ENCODE measurements around the gene TUBGCP3.
A peak's percentile ranks its signal among the peaks of the same experiment; 100 is the strongest.

Gene TUBGCP3

DNA sequence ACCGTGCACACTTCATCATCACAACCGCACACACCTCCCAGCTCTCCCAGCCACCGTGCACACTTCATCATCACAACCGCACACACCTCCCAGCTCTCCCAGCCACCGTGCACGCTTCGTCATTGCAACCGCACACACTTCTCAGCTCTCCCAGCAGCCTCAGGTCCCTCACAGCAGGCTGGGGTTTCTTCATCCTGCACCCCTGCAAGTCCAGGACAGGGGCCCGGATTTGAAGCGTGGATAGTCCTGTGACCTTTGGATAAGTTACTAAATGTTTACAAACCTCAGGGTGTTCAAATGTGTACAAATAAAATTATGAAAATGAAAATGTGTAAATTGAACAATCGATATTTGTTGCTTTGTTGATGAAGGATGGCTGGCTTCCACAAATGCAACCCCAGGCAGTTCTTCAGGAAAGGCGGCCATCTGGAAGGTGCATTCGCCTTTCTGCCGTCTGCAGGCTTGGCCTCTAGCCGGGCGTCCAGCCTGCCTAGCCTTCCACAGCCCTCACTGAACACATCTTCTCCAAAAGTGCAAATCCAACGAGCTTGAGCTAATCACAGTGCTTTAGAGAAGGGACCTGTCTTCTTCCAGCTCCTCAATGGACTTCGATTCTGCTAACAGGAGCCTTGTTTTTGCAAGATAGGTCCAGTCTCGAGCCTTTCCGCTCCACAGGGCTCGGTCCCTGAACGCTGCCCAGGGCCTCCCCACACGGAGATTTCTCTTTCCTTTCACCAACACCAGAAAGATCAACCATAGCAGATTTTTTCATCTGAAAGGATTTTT is 137.6 kb downstream of the TUBGCP3 start:
- no peak for DNase-seq

DNA sequence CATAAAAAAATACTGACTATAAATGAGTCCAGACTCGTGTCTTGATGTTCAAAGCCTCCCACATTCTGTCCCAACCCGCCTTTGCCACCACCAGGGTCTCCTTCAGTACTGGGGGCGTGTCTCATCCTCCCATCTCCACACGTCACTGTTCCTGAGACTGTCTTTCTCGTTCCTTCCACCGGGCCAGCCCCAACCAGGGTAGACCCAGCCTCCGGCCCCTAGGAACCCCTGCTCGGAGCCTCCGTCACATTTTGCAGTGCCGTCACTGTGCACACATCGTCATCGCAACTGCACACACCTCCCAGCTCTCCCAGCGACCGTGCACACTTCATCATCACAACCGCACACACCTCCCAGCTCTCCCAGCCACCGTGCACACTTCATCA is 138.4 kb downstream of the TUBGCP3 start:
- DNase-seq: no peak

DNA sequence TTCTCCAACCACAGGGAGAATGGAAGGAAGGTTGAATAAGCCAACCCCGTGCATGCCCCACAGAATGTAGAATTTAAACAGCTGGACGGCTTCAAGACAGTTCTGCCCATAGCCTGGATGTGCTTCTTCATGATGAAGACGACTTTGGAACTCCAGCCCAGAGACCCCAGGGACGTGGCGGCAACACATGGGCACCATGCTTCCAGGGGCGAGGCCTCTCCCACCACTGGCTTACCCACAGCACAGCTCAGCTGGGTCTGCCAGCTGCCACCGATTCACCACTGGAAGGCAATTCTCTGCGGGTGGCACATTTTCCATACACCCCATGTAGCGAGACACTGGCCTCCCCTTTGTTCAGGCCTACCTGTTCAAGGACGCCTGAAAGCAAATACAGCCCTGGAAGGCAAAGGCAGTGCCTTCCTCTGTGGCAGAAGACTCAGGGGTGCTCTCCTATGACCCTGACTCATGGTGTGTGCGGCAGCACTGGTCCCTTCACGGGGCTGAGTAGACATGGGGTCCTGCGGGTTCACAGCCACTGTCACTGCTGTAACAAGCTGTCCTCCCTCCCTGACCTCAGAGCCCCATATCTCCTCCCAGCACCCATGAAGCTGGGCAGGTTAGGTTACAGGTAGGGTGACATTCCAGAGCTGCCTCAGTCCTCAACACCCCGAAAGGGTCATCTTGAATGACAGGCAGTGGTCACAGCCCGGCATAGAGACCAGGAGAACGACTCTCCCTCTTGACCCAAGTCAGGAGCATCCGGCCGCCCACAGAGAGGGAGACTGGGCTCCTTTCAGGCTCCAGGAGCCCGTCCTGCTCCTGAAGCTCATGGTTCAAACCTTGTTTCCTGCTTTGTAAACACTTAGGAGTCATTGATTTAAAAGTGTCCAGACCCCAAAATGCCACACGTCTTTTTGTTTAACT is 139.1 kb downstream of the TUBGCP3 start:
- no peak for DNase-seq

DNA sequence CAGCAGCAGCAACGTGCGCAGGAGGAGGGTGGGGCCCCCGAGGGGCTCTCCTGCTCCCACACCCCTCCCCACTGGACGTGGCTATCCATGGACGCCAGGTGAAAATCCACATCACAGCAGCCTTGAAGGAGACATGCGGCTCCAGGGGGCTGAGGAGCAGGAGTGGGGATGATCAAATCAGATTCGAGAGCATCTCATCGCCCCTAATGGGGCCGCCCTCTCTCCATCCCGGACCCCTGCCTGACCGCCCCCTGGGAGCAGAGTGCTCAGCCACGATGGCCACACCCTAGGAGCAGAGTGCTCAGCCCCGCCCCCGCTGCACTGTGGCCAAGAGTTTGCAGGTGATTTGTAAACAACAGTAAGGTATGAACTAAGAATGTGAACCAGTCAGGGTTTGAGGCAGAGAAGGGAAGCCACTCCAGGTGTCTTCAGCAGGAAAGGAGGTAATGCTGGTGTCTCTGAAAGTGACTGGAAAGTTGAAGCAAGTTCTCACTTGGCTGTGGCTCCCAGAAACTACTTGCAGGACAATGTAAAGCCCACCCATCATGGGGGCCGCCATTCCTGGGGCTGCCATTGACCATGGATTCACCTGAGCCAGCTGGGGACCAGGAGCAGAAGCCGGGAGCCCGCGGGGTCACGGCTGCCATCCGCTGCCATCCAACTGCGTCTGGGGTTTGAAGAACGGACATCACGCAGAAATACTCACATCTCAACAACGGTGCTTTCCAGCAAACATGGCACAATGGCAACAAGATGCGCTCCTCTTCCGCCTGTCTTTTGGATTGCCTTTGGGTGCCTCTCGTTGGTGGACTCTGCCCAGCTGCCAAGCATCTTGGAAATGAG is 140.0 kb downstream of the TUBGCP3 start:
- DNase-seq: no peak

DNA sequence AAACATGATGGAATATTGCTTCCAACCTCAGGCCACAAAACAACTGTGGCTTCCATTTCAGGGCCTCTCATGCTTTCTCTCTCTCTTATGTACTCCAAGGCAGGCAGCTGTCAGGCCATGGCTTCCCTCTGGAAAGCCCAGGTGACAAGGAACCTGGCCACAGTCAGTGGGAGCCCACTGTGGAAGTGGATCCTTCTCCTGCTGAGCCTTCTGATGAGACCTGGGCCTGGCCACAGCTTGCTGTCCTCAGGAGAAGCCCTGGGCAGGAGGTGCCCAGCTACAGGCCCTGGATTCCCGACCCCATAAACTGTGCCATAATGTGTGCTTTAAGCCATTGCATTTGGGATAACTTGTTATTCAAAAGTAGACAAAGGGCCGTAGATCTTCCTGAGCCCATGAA is 140.6 kb downstream of the TUBGCP3 start:
- DNase-seq: no peak

DNA sequence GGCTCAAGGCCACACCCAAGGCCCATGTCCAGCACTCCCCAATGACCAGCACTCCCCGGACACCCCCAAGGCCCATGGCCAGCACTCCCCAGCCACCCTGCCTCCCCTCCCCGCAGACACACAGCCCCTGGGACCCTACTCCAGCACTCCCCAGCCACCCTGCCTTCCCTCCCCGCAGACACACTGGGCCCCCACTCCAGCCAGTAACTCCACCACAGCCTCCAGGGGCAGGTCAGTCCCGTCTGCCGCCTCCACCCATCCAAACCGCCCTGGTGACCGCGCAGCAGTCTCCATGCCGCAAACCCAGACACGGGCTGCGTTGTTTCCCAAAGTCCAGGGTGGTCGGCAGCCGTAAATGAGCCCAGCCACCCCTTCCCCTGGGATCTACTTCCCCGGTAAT is 141.1 kb downstream of the TUBGCP3 start:
- no peak for DNase-seq

DNA sequence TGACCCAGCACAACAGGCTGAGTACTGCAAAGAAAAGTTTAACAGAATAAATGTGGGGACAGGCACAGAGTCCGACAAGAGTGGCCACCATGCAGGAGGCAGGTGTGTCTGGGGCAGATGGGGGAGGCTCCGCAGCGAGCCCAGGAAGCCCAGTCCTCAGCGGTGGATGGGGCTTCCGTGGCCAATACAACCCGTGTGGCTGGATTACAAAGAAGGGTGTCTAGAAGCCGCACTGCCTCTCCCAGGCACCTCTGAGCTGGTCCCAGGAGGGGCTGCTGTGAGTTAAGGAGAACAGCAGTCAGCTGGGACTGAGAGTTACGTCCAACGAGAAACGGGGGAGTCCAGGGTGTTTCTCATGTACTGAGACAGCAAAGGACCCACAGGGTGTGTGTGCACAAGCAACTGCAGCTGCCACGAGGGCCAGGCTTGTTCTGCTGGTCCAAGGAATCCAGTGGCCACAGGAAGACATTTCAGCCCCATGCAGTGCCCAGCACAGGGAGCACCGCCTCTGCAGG is 141.5 kb downstream of the TUBGCP3 start:
- no peak for DNase-seq

DNA sequence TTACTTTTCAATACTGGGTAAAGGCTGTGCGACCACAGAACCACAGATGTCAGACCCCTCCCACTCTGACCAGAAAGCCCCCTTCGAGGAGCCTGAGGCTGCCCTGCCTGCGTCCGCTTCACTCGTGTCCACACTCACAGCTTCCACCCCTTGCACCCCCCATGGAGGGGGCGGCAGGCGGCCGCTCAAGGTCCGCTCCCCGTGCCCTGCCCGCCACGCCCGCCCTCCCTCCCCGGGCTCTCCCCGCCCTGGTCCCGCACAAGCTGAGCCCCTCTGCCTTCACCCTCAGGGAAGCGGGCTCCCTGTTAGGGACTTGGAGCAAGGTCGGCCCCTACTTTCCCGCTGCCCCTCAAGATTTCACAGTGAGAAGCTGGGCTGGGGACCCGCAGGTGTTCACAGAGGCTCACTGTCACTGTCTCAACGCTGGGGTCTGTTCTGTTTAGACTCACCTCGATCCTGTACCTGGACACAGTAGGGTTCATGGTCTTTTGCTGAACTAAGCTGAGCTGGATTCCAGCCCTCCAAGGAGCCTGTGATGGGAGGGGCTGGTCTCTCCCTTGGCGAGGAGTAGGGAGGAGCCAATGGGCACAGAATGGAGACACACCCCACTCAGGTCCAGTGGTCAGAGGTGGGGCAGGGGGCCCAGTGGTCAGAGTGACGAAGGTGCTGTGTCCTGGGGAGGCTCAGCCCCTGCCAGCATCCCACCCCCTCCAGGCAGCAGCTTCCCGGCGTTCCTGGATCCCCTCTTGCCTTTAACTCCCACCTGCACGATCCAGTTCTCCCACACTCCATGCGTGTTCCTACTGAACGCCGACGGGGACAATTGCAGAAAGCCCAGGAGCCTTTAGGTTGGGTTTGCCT is 142.3 kb downstream of the TUBGCP3 start:
- DNase-seq: no peak

DNA sequence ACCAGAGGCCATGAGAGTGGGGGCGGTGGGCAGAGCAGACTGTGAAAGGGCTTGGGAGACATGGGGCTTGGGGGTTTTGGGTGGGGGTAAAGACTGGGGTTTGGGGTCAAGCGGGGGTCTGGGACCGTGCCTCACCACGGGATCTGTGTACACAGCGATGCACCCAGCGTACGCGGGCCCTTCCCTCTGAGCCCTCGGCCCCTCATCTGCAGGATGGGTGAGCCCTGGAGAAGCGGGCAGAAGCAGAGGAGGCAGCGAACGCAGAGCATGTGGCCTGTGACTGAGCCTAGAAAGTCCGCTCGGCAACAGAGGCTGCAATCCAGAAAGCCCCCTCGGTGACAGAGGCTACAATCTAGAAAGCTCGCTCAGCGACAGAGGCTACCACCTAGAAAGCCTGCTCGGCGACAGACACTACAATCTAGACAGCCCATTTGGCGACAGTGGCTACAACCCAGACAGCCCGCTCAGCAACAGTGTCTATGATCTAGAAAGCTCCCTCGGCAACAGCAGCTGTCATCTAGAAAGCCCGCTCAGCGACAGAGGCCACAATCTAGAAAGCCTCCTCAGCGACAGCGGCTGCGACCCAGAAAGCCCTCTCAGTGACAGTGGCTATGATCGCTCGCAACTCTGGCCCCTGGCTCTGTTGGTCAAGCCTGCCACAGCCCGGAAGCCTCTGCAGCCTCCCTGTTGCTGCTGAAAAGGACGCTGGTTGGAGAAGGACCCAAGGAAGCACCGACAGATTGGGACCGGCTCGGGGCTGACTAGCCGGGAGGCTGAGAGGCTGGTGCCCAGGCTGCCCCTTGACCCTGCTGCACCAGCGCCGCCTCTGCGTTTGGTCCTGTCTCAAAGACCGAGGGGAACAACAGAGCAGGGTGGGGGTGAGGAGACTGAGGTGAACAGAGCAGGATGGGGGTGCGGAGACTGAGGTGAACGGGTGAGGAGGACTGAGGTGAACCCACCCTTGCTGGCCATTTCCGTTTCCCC is 143.2 kb downstream of the TUBGCP3 start:
- DNase-seq: no peak

DNA sequence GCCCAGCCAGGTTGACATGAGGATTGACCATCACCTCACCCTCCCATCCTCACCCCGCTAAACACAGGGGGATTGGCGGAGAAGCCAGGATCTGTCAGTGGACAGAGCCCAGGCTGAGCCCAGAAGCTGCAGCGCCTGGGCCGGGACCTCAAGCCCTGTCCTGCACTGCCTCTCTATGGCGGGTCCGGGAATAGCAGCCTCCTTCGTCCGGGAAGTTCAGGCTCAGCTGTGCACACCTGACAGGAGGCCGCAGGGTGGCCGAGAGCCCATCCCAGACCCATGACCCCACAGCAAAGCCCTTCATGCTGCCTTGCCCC is 144.0 kb downstream of the TUBGCP3 start:
- DNase-seq: peak; percentile 13 to 51

DNA sequence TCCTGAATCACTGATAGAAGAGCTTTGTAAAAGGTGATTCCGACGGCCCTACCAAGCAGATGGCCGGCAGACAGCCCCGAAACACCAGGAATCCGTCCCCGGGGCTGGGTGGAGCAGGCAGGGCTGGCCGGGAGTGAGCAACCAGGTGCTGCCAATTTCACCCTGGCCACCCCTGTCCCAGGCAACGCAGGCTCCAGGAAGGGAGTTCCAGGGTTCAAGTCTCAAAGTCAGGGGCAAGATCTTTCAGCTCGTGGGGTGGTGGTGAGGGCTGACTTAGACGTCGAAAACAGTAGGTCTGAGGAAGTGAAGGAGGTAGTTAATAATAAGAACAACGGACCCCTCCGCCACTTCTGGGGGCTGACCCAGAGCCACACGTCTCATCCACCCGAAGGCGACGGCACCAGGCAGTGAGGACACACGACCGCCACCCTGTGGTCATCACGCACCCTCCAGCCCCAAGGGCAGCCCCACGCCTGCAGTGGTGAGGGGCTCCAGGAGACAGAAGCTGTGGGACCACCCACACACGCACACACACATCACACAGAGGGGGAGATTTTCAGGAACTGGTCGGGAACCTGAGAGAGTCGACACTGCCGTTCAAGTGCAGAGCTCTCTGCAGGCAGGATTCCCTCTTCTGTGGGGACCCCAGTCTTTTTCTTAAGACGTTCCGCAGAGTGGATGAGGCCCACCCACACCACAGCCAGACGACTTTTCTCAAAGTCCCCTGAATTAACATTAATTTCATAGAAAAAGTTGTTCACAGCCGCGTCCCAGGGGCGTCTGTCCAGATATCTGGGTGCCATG is 144.6 kb downstream of the TUBGCP3 start:
- no peak for DNase-seq

DNA sequence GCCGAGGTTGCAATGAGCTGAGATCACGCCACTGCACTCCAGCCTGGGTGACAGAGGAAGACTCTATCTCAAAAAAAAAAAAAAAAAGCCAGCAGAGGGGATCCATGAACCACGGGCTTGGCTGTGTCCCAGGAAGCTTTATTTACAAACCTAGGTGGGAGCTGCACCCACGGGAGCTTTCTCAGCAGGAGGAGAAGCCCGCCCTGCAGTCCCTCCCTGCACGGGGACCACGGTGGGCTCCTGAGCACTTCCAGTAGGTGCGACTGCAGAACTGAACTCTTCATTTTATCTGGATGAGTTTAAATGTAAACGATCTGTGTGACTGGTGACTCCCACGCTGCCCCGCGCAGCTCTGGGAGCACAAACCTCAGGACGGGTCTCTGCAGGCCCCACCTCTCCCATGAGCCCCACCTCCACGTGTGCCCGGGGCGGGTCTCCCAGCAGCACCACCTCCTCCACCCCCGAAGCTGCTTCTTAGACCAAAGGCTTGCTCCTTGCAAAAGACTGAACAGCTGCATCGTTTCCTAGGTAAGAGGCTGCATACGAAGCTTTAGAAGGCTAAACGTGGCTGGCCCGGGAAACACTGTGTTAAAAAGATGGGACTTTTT is 145.4 kb downstream of the TUBGCP3 start:
- DNase-seq: no peak

DNA sequence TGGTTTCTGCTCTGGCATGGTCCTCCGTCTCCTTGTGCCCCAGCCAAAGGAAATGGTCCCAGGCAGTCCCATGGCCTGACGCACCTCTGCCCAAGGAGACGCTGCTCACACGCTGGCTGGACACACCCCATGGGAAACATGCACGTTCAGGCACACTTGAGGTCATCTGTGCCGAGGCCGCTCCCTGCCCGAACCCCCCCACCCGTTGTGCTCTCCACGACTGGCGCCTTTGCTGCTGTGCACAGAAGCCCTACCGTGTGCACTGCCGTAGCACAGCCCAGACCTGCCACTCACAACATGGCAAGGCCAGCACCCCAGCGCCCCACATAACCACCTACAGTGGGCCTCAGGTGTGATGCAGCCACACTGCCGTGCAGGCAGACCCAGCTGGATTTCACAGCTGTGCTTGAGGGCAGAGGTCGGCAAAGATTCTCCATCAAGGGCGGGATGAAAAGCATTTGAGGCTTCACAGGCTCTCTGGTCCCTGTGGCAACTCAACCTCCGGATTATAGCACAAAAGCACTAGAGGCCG is 146.1 kb downstream of the TUBGCP3 start:
- no peak for DNase-seq

DNA sequence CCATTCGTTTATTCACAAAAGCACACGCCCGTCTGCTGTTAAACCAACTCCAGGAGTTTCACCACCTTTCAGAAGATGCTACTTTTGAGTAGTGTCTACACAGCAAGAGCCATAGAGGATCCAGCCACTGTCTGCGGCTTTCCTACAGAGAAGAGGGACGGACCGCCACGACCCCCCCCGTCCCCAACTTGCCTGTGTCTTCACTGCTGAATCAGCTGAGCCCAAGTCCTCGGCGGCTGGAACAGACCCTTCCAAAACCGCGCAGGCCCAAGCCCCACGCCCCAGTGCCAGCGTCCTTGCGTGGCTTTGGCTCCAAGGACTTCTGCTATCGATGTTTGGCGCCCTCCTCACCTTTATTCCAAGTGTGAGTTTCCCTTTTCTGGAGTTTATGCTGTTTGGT is 146.7 kb downstream of the TUBGCP3 start:
- no peak for DNase-seq

DNA sequence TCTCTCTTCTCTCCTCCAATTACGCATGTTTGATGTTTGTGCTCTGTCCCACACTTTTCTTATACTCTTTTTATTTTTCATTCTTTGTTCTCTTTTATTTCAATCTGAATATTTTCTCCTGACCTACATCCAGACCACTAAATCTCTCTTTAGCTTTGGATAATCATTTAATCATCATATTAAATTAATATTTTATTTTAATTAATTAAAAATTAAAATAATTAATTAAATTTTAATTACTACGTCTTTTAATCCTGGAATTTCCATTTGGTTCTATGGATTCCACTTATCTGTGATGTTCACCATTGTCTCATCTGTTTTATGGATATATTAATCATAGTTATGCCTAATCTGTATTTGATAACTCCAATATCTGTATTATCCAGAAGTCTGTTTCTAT is 149.4 kb downstream of the TUBGCP3 start:
- no peak for DNase-seq

DNA sequence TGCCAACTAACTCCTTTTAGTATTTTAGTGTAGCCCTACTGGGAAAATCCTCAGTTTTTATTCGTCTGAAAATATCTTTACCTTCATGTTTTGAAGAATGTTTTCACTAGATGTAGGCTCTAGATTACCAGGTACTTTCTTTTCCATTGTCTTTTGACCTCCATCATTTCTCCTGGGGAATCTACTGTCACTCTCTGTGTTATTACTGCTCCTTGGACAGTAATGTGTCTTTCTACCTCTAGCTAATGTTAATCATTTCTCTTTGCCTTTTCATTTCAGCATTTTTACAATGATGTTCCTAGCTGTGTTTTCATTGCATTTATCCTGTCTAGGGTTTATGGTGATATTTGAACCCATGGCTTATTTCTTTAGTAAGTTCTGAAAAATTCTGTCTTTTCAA is 149.9 kb downstream of the TUBGCP3 start:
- no peak for DNase-seq

DNA sequence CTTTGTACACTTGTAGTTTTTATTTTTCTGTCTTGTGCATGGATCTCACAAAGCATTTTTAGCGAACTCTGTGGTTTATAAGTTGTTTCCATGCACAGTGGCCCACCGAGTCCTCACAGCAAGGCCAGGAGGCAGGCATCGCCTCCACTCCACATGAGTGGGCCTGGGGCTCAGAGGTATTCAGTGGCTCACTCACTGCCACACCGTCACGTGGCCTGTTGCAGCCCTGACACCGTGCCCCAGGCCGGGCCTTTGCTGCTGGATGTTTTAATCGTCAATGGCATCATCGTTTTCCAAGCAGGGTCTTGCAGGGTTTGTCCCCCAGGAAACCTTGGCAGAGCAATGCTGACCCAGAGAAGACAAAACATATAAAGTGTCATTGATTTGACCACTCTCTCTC is 152.0 kb downstream of the TUBGCP3 start:
- no peak for DNase-seq
